ENCODE results near the gene BST2.

BST2 gene

DNA sequence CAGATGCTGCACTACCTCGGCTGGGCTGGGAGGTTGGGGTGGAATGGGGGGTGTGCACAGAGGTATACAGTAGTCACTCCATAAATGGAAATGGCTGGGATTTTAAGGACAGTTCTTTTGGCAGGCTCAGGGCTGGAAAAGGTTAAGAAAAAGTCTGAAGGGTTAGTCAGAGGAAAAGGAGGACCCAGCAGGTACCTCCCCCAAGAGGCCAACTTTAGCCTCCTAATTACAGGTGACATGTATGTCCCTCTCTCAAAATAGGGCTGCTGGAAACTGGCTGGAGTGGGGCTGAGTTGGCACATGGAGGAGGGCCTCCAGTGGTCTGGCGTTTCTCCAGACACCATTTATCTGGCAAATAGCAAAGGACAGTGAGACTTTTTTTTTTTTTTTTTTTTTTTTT, 12.4 kb downstream of the BST2 start (continued):
- TF ChIP-seq, protein P1, sequence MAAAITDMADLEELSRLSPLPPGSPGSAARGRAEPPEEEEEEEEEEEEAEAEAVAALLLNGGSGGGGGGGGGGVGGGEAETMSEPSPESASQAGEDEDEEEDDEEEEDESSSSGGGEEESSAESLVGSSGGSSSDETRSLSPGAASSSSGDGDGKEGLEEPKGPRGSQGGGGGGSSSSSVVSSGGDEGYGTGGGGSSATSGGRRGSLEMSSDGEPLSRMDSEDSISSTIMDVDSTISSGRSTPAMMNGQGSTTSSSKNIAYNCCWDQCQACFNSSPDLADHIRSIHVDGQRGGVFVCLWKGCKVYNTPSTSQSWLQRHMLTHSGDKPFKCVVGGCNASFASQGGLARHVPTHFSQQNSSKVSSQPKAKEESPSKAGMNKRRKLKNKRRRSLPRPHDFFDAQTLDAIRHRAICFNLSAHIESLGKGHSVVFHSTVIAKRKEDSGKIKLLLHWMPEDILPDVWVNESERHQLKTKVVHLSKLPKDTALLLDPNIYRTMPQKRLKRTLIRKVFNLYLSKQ (tag by site-specific recombination; IDR thresholded peaks at IDR 0.05; ENCODE audit: borderline replicate concordance) = no peak
- TF ChIP-seq ZNF391 (tag by site-specific recombination; IDR thresholded peaks at IDR 0.05; ENCODE audit: borderline replicate concordance, low read depth) = no peak
- TF ChIP-seq, protein P2, sequence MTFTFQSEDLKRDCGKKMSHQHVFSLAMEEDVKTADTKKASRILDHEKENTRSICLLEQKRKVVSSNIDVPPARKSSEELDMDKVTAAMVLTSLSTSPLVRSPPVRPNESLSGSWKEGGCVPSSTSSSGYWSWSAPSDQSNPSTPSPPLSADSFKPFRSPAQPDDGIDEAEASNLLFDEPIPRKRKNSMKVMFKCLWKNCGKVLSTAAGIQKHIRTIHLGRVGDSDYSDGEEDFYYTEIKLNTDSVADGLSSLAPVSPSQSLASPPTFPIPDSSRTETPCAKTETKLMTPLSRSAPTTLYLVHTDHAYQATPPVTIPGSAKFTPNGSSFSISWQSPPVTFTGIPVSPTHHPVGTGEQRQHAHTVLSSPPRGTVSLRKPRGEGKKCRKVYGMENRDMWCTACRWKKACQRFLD (tag by site-specific recombination; IDR thresholded peaks at IDR 0.05) = no peak
- TF ChIP-seq ZNF792 (tag by site-specific recombination; IDR thresholded peaks at IDR 0.05) = peak; percentile 92
- TF ChIP-seq KLF16 (tag by site-specific recombination; IDR thresholded peaks at IDR 0.05) = no peak
- TF ChIP-seq ZNF664 (tag by site-specific recombination; IDR thresholded peaks at IDR 0.05) = no peak

DNA sequence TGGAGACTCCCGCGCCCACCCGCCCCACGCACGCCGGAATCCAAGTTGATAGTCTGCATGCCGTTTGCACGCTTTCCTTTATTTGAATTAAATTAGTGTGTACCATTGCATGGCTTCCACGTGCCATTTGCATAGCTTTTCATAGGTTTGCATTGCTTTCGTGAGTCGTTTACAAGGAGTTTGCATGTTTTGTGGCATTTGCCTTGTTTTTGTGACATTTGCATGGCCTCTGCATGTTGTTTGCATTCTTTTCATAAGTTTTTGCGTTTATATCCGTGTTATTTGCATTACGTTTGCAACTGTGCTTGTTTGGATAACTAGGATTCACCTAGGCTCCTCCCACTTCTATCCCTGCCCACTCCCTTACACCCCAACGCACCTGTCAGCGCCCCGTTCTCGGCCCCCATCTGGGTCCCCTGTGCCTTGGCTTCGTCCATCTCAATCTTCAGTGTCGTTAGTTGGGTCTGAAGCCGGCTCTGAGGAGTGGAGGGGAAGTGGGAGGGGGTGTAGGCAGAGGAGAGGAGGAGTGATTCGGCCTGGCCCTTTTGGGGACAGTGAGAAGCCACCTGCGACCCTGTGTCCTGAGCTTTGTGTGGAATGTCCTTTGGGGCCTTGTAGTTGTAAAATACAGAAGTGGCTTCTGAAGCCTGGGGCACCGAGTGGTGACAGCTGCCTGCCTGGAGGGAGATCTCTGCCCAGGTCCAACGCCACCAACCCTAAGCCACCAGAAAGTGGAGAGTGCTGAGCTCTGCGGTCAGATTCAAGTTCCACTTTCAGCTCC, 13.9 kb downstream of the BST2 start:
- Histone ChIP-seq H3K27ac (ENCODE audit: extremely low read depth, low read depth, low read length) (no peak overlapping the region), H3K36me3 (ENCODE audit: control insufficient read depth in 2 of 2, insufficient read depth in 1 of 2, low read length in 2 of 2) (no peaks in the 10 kb centered on the region), H3K4me3 (ENCODE audit: low read depth, low read length) (no peak overlapping the region), H3K4me1 (ENCODE audit: control insufficient read depth, insufficient read depth, low read length) (peaks cover 3% of the 10 kb centered on the region; the same call in 1 of the 2 replicates), H3K9me3 (ENCODE audit: control insufficient read depth, insufficient read depth, low read depth, low read length) (no peaks in the 10 kb centered on the region)
- POLR2A ChIA-PET = interaction anchor here (0.7 to 1.1 kb wide), 2 partner anchors 28 to 352 kb away, joined by 3 read pairs; partner anchors contain the start of gene MVB12A
- CTCF ChIA-PET = interaction anchor here (0.6 to 1.4 kb wide), 13 partner anchors 8 to 434 kb away, joined by 3 to 9 read pairs (median 3); partner anchors contain the start of gene MVB12A
- TF ChIP-seq EGR2 (tag by site-specific recombination; IDR thresholded peaks at IDR 0.05; ENCODE audit: low read depth) (0 out of 2 replicates have a peak, but pooled peaks have one; percentile 7), ZNF157 (tag by site-specific recombination; IDR thresholded peaks at IDR 0.05) (no peak), ZNF768 (tag by site-specific recombination; IDR thresholded peaks at IDR 0.05) (no peak), GFI1B (tag by site-specific recombination; IDR thresholded peaks at IDR 0.05) (0 out of 2 replicates have a peak, but pooled peaks have one; percentile 10), ZNF664 (tag by site-specific recombination; IDR thresholded peaks at IDR 0.05) (peak; percentile 50; the same call in 1 of the 2 replicates)

DNA sequence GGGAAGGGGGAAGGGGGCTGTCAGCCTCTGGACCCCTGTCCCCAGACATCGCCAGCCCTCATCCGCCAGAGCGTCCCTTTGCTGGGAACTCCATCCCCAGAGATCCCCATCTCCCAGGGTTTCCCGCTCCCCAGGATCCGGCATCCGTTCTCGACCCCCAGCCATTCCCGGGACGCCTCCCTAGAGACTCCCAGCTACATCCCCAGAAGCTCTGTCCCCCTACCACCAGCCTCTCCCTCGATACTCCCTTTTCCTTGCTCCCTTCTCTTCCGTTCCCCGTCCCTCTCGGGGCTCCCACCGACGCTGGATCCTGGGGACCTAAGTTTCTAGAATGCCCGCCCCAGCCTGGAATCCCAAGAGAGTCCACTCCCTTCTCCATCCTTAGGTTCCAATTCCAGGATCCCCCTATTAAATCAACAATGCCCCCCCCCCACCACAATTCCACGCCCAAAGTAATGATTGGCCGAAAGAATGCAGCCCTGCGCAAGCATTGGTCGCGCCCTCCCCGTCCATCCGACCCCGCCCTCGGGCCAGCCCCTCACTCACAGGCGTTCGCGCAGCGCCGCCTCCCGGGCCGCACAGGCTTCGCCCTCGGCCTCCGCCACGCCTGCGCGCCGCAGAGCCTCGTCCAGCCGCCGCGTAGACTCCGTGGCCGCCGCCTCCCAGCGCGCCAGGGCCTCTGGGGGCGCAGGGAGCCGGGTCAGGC, 14.6 kb downstream of the BST2 start:
- Histone ChIP-seq H3K4me1 (ENCODE audit: control insufficient read depth, insufficient read depth, low read length) (peaks cover 3% of the 10 kb centered on the region; the same call in 1 of the 2 replicates), H3K9me3 (ENCODE audit: control insufficient read depth, insufficient read depth, low read depth, low read length) (no peaks in the 10 kb centered on the region), H3K27ac (ENCODE audit: extremely low read depth, low read depth, low read length) (peak overlapping the region; percentile 25; the same call in 1 of the 2 replicates), H3K36me3 (ENCODE audit: control insufficient read depth in 2 of 2, insufficient read depth in 1 of 2, low read length in 2 of 2) (no peaks in the 10 kb centered on the region), H3K4me3 (ENCODE audit: low read depth, low read length) (peak overlapping the region; percentile 36)
- CTCF ChIA-PET = interaction anchor here (0.6 to 3.6 kb wide), 16 partner anchors 9 to 433 kb away, joined by 3 to 15 read pairs (median 6); partner anchors contain the start of genes BST2 and MVB12A
- POLR2A ChIA-PET = interaction anchor here (1.1 kb wide), 1 partner anchor 29 kb away, joined by 3 read pairs; the partner anchor contains the start of gene MVB12A
- no peak for TF ChIP-seq ZNF138 (tag by site-specific recombination; IDR thresholded peaks at IDR 0.05; ENCODE audit: borderline replicate concordance)
- no peak for TF ChIP-seq ZNF571 (tag by site-specific recombination; IDR thresholded peaks at IDR 0.05)
- TF ChIP-seq, protein P3, sequence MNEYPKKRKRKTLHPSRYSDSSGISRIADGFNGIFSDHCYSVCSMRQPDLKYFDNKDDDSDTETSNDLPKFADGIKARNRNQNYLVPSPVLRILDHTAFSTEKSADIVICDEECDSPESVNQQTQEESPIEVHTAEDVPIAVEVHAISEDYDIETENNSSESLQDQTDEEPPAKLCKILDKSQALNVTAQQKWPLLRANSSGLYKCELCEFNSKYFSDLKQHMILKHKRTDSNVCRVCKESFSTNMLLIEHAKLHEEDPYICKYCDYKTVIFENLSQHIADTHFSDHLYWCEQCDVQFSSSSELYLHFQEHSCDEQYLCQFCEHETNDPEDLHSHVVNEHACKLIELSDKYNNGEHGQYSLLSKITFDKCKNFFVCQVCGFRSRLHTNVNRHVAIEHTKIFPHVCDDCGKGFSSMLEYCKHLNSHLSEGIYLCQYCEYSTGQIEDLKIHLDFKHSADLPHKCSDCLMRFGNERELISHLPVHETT (tag by site-specific recombination; IDR thresholded peaks at IDR 0.05) = 0 out of 2 replicates have a peak, but pooled peaks have one; percentile 36
- no peak for TF ChIP-seq ZNF155 (tag by site-specific recombination; IDR thresholded peaks at IDR 0.05)
- 0 out of 2 replicates have a peak, but pooled peaks have one; percentile 18 for TF ChIP-seq ZNF610 (tag by site-specific recombination; IDR thresholded peaks at IDR 0.05; ENCODE audit: borderline replicate concordance)
- TF ChIP-seq ZNF747 (tag by site-specific recombination; IDR thresholded peaks at IDR 0.05) = no peak
- no peak for TF ChIP-seq ZNF514 (tag by site-specific recombination; IDR thresholded peaks at IDR 0.05)
- no peak for TF ChIP-seq ZNF670 (tag by site-specific recombination; IDR thresholded peaks at IDR 0.05; ENCODE audit: low read depth)
- TF ChIP-seq MZF1 (tag by site-specific recombination; IDR thresholded peaks at IDR 0.05; ENCODE audit: borderline replicate concordance) = peak; percentile 94
- peak; percentile 77 for TF ChIP-seq KLF8 (tag by site-specific recombination; IDR thresholded peaks at IDR 0.05)
- TF ChIP-seq, protein P4, sequence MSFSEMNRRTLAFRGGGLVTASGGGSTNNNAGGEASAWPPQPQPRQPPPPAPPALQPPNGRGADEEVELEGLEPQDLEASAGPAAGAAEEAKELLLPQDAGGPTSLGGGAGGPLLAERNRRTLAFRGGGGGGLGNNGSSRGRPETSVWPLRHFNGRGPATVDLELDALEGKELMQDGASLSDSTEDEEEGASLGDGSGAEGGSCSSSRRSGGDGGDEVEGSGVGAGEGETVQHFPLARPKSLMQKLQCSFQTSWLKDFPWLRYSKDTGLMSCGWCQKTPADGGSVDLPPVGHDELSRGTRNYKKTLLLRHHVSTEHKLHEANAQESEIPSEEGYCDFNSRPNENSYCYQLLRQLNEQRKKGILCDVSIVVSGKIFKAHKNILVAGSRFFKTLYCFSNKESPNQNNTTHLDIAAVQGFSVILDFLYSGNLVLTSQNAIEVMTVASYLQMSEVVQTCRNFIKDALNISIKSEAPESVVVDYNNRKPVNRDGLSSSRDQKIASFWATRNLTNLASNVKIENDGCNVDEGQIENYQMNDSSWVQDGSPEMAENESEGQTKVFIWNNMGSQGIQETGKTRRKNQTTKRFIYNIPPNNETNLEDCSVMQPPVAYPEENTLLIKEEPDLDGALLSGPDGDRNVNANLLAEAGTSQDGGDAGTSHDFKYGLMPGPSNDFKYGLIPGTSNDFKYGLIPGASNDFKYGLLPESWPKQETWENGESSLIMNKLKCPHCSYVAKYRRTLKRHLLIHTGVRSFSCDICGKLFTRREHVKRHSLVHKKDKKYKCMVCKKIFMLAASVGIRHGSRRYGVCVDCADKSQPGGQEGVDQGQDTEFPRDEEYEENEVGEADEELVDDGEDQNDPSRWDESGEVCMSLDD (tag by site-specific recombination; IDR thresholded peaks at IDR 0.05) = no peak
- TF ChIP-seq ZNF600 (tag by site-specific recombination; IDR thresholded peaks at IDR 0.05) = peak; percentile 44; the same call in 1 of the 2 replicates
- 0 out of 2 replicates have a peak, but pooled peaks have one; percentile 35 for TF ChIP-seq BCL11A (tag by site-specific recombination; IDR thresholded peaks at IDR 0.05; ENCODE audit: low read depth)
- TF ChIP-seq TCF7L2 (IDR thresholded peaks at IDR 0.05; ENCODE audit: borderline replicate concordance, low read depth, low read length) = no peak

Data from HEK293 (cell line).